HepG2 (cell line): ENCODE measurements around the gene DTNB. TPM values are rescaled to one million over a fixed set of nuclear protein-coding genes. Genes with fewer than 3 reads are reported as not detected.

ENCODE experiments used
- ATAC-seq: fragments of 200-7000 bp; cut with Tn5 transposase; 3 replicates; pipeline ENCODE4 v1.9.1; 2020; ENCODE audit warnings: mild to moderate bottlenecking, moderate library complexity
- BruUV-seq: library from RNA; stranded (reverse); fragments of 400-500 nt; replicated peaks from 2 replicates; lab custom pipeline; 2021; lab: Mats Ljungman, UMichigan
- CTCF ChIA-PET: fragments of 300-600 bp; formaldehyde crosslinking; extraction: SDS; loops from one replicate; lab custom pipeline; 2021; ENCODE audit warnings: low total read pairs, inconsistent platforms, low intra/inter-chr PET ratio; lab: Yijun Ruan, JAX
- POLR2A ChIA-PET: fragments of 350-600 bp; sonication (Branson Sonifier 250); formaldehyde crosslinking; loops from one replicate; lab custom pipeline; 2020; ENCODE audit warnings: antibody characterized with exemption, inconsistent platforms; lab: Yijun Ruan, JAX
- DNase-seq: peaks from one replicate; pipeline ENCODE4 v3.0.0-alpha.2; 2015; ENCODE audit warnings: low spot score
- FAIRE-seq: peaks from 3 replicates; lab custom pipeline; 2011; peaks lifted over from hg19 to GRCh38; lab: Jason Lieb, UNC
- H2AFZ ChIP-seq: one replicate; pipeline ENCODE4 v1.6.1; 2011; ENCODE audit warnings: low read length, inconsistent platforms
- H3K27ac ChIP-seq: fragments of 300-600 bp; 3 replicates; pipeline ENCODE4 v1.8.0; 2011; ENCODE audit warnings: mixed run types, mild to moderate bottlenecking, mixed read lengths, low read length, inconsistent platforms; ENCODE audit not compliant: insufficient read depth; ENCODE audit errors: extremely low read length
- H3K27me3 ChIP-seq, 2 experiments: fragments of 200-600 bp in 1 of 2; 2 replicates in 1 of 2; 3 replicates in 1 of 2; pipeline versions ENCODE4 v1.6.0 to v1.8.0; 2011; ENCODE audit warnings: low read length in 2 of 2, mild to moderate bottlenecking in 2 of 2, moderate library complexity in 2 of 2, inconsistent platforms in 1 of 2; ENCODE audit not compliant: insufficient read depth in 2 of 2, control insufficient read depth in 1 of 2
- H3K36me3 ChIP-seq, 2 experiments: fragments of 200-600 bp in 1 of 2; replicated peaks in 1 of 2; 2 replicates in 1 of 2; 3 replicates in 1 of 2; pipeline versions ENCODE4 v1.5.1 to v1.8.0; 2011; ENCODE audit warnings: low read length in 2 of 2, inconsistent platforms in 1 of 2; ENCODE audit not compliant: insufficient read depth in 2 of 2, control insufficient read depth in 1 of 2
- H3K4me1 ChIP-seq: 2 replicates; pipeline ENCODE4 v1.5.1; 2012; ENCODE audit warnings: low read length, inconsistent platforms; ENCODE audit not compliant: insufficient read depth
- H3K4me2 ChIP-seq: 2 replicates; pipeline ENCODE4 v1.6.0; 2011; ENCODE audit warnings: low read depth, low read length, inconsistent platforms
- H3K4me3 ChIP-seq, 3 experiments: fragments of 200-600 bp in 1 of 3; sonication (generic), shearing (Covaris generic) in 1 of 3; replicated peaks in 1 of 3; 2 replicates each; pipeline ENCODE4 v1.5.1; 2011 to 2016; ENCODE audit warnings: low read length in 3 of 3, inconsistent platforms in 2 of 3, low read depth in 2 of 3, mild to moderate bottlenecking in 2 of 3, control low read depth in 1 of 3, mixed read lengths in 1 of 3; ENCODE audit not compliant: insufficient read depth in 1 of 3
- H3K79me2 ChIP-seq: one replicate; pipeline ENCODE4 v1.6.1; 2011; ENCODE audit warnings: low read length, inconsistent platforms; ENCODE audit not compliant: insufficient read depth
- H3K9ac ChIP-seq: 2 replicates; pipeline ENCODE4 v1.6.0; 2011; ENCODE audit warnings: mild to moderate bottlenecking, low read depth, low read length, inconsistent platforms; ENCODE audit not compliant: insufficient read depth
- H3K9me3 ChIP-seq: 2 replicates; pipeline ENCODE4 v1.5.1; 2012; ENCODE audit warnings: mild to moderate bottlenecking, low read length
- H4K20me1 ChIP-seq: 2 replicates; pipeline ENCODE4 v1.6.0; 2011; ENCODE audit warnings: inconsistent platforms, mild to moderate bottlenecking, low read length, moderate library complexity; ENCODE audit not compliant: insufficient read depth
- ARID4A ChIP-seq: sonication (generic); formaldehyde crosslinking; IDR thresholded peaks from 2 replicates; pipeline ENCODE4 v1.5.0; 2020; ENCODE audit warnings: mild to moderate bottlenecking, missing genetic modification reagents, borderline replicate concordance
- KAT8 ChIP-seq: IDR thresholded peaks from 2 replicates; pipeline ENCODE4 v1.6.1; 2016; ENCODE audit warnings: missing genetic modification reagents, missing compliant biosample characterization
- ZNF414 ChIP-seq: sonication (generic); formaldehyde crosslinking; IDR thresholded peaks from 2 replicates; pipeline ENCODE4 v1.5.0; 2020; ENCODE audit warnings: missing genetic modification reagents
- ZNF496 ChIP-seq: sonication (generic); formaldehyde crosslinking; IDR thresholded peaks from 2 replicates; pipeline ENCODE4 v1.8.1; 2023; ENCODE audit warnings: mild to moderate bottlenecking, moderate library complexity, missing genetic modification reagents; ENCODE audit not compliant: insufficient replicate concordance
- ZNF644 ChIP-seq: IDR thresholded peaks from 2 replicates; pipeline ENCODE4 v1.6.1; 2016; ENCODE audit warnings: low read depth
- WGBS: methylation state at CpG from one replicate; pipeline ENCODE4 v1.1.6; 2017; ENCODE audit warnings: low lambda C conversion rate; 5-methylcytosine and 5-hydroxymethylcytosine counted together
- in situ Hi-C: cut with HindIII; loops from 2 replicates; pipeline ENCODE4 v1.10.0; 2017; ENCODE audit warnings: low pct_unique_long_range_greater_than_20kb; ENCODE audit not compliant: extremely low pct_ligation_motif_present
- intact Hi-C: fragments of 100-400 bp; cut with micrococcal nuclease; formaldehyde crosslinking; loops from one replicate; pipeline ENCODE4 v1.10.0; 2022; ENCODE audit not compliant: unreplicated experiment
- polyA plus RNA-seq, 8 experiments: library from polyadenylated mRNA; depleted of rRNA in 3 of 8; stranded (reverse) in 7 of 8; unstranded in 1 of 8; fragments of >200 nt; fragmentation: Illumina TruSeq in 4 of 8; extraction: Trizol in 4 of 8; gene quantifications; 2 replicates each; pipeline versions ENCODE4 v1.2.1 to v1.2.3, GENCODE V29; 2011 to 2016; ENCODE audit warnings: low read depth in 4 of 8, missing spikeins in 1 of 8, mixed read lengths in 1 of 8; ENCODE audit not compliant: insufficient read depth in 1 of 8
- total RNA-seq, 5 experiments: library from RNA; depleted of rRNA; stranded (reverse); fragments of >200 nt; fragmentation: Illumina TruSeq; extraction: Trizol; gene quantifications; 2 replicates each; pipeline ENCODE4 v1.2.3, GENCODE V29; 2016; ENCODE audit warnings: low read depth in 1 of 5

Gene DTNB
- total and polyA plus RNA-seq, 2 of the 13 experiments (the other 11 are each of a cell fraction or from before 2014, with no cell fraction given): 14.4 to 23.9 TPM

- TF ChIP-seq ZNF644 (no peak), ARID4A (CRISPR knock-in tag) (no peak), ZNF496 (CRISPR knock-in tag) (no peak)
These were observed 253.6 kb downstream of the DTNB start (continued) for GRCh38 chr2:25419678-25420242.

GRCh38 chr2:25418944-25419677 lies 254.3 kb downstream of the DTNB start:
- H3K9ac ChIP-seq: no peak overlapping the region
- no peaks in the 10 kb centered on the region for H4K20me1 ChIP-seq
- no peak overlapping the region for H3K27ac ChIP-seq
- H3K27me3 ChIP-seq: no peaks in the 10 kb centered on the region
- H3K79me2 ChIP-seq: no peaks in the 10 kb centered on the region
- WGBS: 94% methylated on average over 13 of the region's 13 CpGs
- no peak overlapping the region for H3K4me2 ChIP-seq
- BruUV-seq: no TSS peak
- H3K4me1 ChIP-seq: peaks cover 17% of the 10 kb centered on the region
- CTCF ChIA-PET: no interaction called here
- TF ChIP-seq KAT8 (CRISPR knock-in tag) (no peak), ZNF414 (CRISPR knock-in tag) (no peak)
- FAIRE-seq (no peak), ATAC-seq (no peak), DNase-seq (no peak)
- intact Hi-C loops (no loop called here), in situ Hi-C loops (no loop called here)
- no peak overlapping the region for H3K4me3 ChIP-seq
- POLR2A ChIA-PET: no interaction called here
- H2AFZ ChIP-seq: no peak overlapping the region
- H3K36me3 ChIP-seq: no peaks in the 10 kb centered on the region; a peak in 1 of 5 replicates
- H3K9me3 ChIP-seq: no peaks in the 10 kb centered on the region
